GM12878 (cell line): ENCODE results near the gene ABCA10. TPM values are rescaled to one million over a fixed set of nuclear protein-coding genes. Genes with fewer than 3 reads are reported as not detected.

ENCODE experiments used
- ATAC-seq: fragments of 200-7000 bp; cut with Tn5 transposase; 3 replicates; pipeline ENCODE4 v1.9.1; 2020; ENCODE audit warnings: mild to moderate bottlenecking, moderate library complexity
- BruUV-seq: library from RNA; stranded (reverse); fragments of 400-500 nt; replicated peaks from 2 replicates; lab custom pipeline; 2021; lab: Mats Ljungman, UMichigan
- CTCF ChIA-PET: fragments of 300-600 bp; sonication (Branson Sonifier 250); formaldehyde crosslinking; extraction: SDS; loops from one replicate; lab custom pipeline; 2021; ENCODE audit warnings: inconsistent platforms; lab: Yijun Ruan, JAX
- POLR2A ChIA-PET: fragments of 350-600 bp; formaldehyde crosslinking; extraction: SDS; loops from one replicate; lab custom pipeline; 2021; ENCODE audit warnings: inconsistent platforms; lab: Charles Lee
- RAD21 ChIA-PET: fragments of 300-600 bp; sonication (Branson Sonifier 250); formaldehyde crosslinking; loops from one replicate; lab custom pipeline; 2023; ENCODE audit warnings: antibody characterized with exemption; ENCODE audit not compliant: unreplicated experiment; lab: Charles Lee
- SMC1A ChIA-PET: fragments of 300-600 bp; sonication (Branson Sonifier 250); formaldehyde crosslinking; loops from one replicate; lab custom pipeline; 2023; ENCODE audit not compliant: unreplicated experiment, uncharacterized antibody; lab: Charles Lee
- DNase-seq: peaks from one replicate; pipeline ENCODE4 v3.0.0-alpha.2; 2011; ENCODE audit warnings: low read depth, low spot score
- FAIRE-seq: peaks from 3 replicates; lab custom pipeline; 2011; peaks lifted over from hg19 to GRCh38; lab: Jason Lieb, UNC
- H2AFZ ChIP-seq: 2 replicates; pipeline ENCODE4 v1.6.0; 2011; ENCODE audit warnings: low read depth, low read length, control low read depth; ENCODE audit not compliant: control insufficient read depth
- H3K27ac ChIP-seq: 2 replicates; pipeline ENCODE4 v1.5.1; 2011; ENCODE audit warnings: control low read depth; ENCODE audit not compliant: control insufficient read depth, insufficient read depth
- H3K27me3 ChIP-seq, 2 experiments: replicated peaks in 1 of 2; 2 replicates each; pipeline versions ENCODE4 v1.6.0 to v1.6.1; 2011; ENCODE audit warnings: low read length in 1 of 2; ENCODE audit not compliant: control insufficient read depth in 2 of 2, insufficient read depth in 2 of 2
- H3K36me3 ChIP-seq, 2 experiments: 2 replicates each; pipeline ENCODE4 v1.5.1; 2011; ENCODE audit warnings: low read length in 1 of 2; ENCODE audit not compliant: control insufficient read depth in 2 of 2, insufficient read depth in 2 of 2
- H3K4me1 ChIP-seq: 2 replicates; pipeline ENCODE4 v1.6.1; 2011; ENCODE audit warnings: mild to moderate bottlenecking, low read length, moderate library complexity, mixed read lengths; ENCODE audit not compliant: control insufficient read depth, insufficient read depth
- H3K4me2 ChIP-seq: 2 replicates; pipeline ENCODE4 v1.6.0; 2011; ENCODE audit warnings: control low read depth; ENCODE audit not compliant: control insufficient read depth, insufficient read depth
- H3K4me3 ChIP-seq: fragments of 200-600 bp; sonication (generic); 2 replicates; pipeline ENCODE4 v1.5.1; 2016
- H3K79me2 ChIP-seq: 2 replicates; pipeline ENCODE4 v1.6.0; 2011; ENCODE audit warnings: low read length; ENCODE audit not compliant: control insufficient read depth, insufficient read depth
- H3K9ac ChIP-seq: 2 replicates; pipeline ENCODE4 v1.8.0; 2011; ENCODE audit warnings: low read length, control low read depth, mixed read lengths; ENCODE audit not compliant: control insufficient read depth, insufficient read depth
- H3K9me3 ChIP-seq: replicated peaks from 3 replicates; pipeline ENCODE4 v1.5.1; 2011; ENCODE audit warnings: mild to moderate bottlenecking, low read length; ENCODE audit not compliant: control insufficient read depth, insufficient read depth
- H4K20me1 ChIP-seq: 2 replicates; pipeline ENCODE4 v1.6.0; 2011; ENCODE audit not compliant: control insufficient read depth, insufficient read depth
- BCL3 ChIP-seq: IDR thresholded peaks from 2 replicates; pipeline ENCODE4 v1.6.1; 2011; ENCODE audit warnings: borderline replicate concordance, low read depth, mild to moderate bottlenecking, moderate library complexity, low read length; ENCODE audit not compliant: insufficient read depth, poor library complexity, severe bottlenecking
- CHD2 ChIP-seq: IDR thresholded peaks from 2 replicates; pipeline ENCODE4 v1.6.1; 2011; ENCODE audit warnings: low read depth, low read length, improper control_type of control experiment, borderline replicate concordance
- ESRRA ChIP-seq: IDR thresholded peaks from 2 replicates; pipeline ENCODE4 v1.6.1; 2012; ENCODE audit warnings: mild to moderate bottlenecking, low read length, improper control_type of control experiment
- POLR2AphosphoS5 ChIP-seq: IDR thresholded peaks from 2 replicates; pipeline ENCODE4 v1.6.1; 2011; ENCODE audit warnings: mild to moderate bottlenecking, low read length, inconsistent platforms
- RAD21 ChIP-seq: IDR thresholded peaks from 2 replicates; pipeline ENCODE4 v1.6.1; 2011; ENCODE audit warnings: mild to moderate bottlenecking, low read depth, low read length, moderate library complexity; ENCODE audit not compliant: insufficient read depth
- SIN3A ChIP-seq: IDR thresholded peaks from 2 replicates; pipeline ENCODE4 v1.6.1; 2012; ENCODE audit warnings: low read depth, low read length, improper control_type of control experiment
- YBX1 ChIP-seq: fragments of 450-650 bp; IDR thresholded peaks from 2 replicates; pipeline ENCODE4 v1.6.1; 2016; ENCODE audit warnings: antibody characterized with exemption
- ZNF207 ChIP-seq: fragments of 450-650 bp; IDR thresholded peaks from 2 replicates; pipeline ENCODE4 v1.6.1; 2014; ENCODE audit warnings: antibody characterized with exemption, mild to moderate bottlenecking, borderline replicate concordance
- ZNF24 ChIP-seq: fragments of 450-650 bp; IDR thresholded peaks from 2 replicates; pipeline ENCODE4 v1.6.1; 2017; ENCODE audit warnings: antibody characterized with exemption, mild to moderate bottlenecking
- WGBS: methylation state at CpG from one replicate; pipeline ENCODE4 v1.1.6; 2016; ENCODE audit warnings: low lambda C conversion rate; ENCODE audit not compliant: insufficient replicate concordance, insufficient coverage; ENCODE audit errors: missing lambda C conversion rate; 5-methylcytosine and 5-hydroxymethylcytosine counted together
- in situ Hi-C: fragments of 300-500 bp; cut with MboI; formaldehyde crosslinking; loops from 9 replicates; pipeline ENCODE4 v1.14.3; 2018; ENCODE audit warnings: mixed read lengths
- intact Hi-C: fragments of 100-400 bp; cut with micrococcal nuclease; formaldehyde crosslinking; loops from one replicate; pipeline ENCODE4 v1.14.2; 2022; ENCODE audit not compliant: unreplicated experiment
- polyA plus RNA-seq, 11 experiments: library from polyadenylated mRNA; depleted of rRNA in 4 of 11; unstranded in 6 of 11; stranded (reverse) in 5 of 11; fragments of >200 nt; fragmentation: Nextera tagmentation in 4 of 11; fragmentation: Illumina TruSeq in 1 of 11; extraction: Ambion mirVana in 4 of 11; extraction: Trizol in 1 of 11; gene quantifications; 1 replicate in 1 of 11; 2 replicates in 10 of 11; pipeline versions ENCODE4 v1.2.1 to v1.2.3, GENCODE V29; 2011 to 2016; ENCODE audit warnings: inconsistent platforms in 2 of 11, missing spikeins in 2 of 11, low read depth in 1 of 11
- total RNA-seq, 4 experiments: library from RNA; depleted of rRNA in 3 of 4; stranded (reverse); fragments of >200 nt in 3 of 4; fragmentation: Illumina TruSeq in 1 of 4; extraction: Trizol in 1 of 4; gene quantifications; 2 replicates each; pipeline versions ENCODE4 v1.2.1 to v1.2.3, GENCODE V29; 2013 to 2021
- TF ChIP-seq, protein P1 (sequence below): IDR thresholded peaks from 2 replicates; pipeline ENCODE4 v1.6.1; 2012; ENCODE audit warnings: low read depth, low read length, improper control_type of control experiment
- TF ChIP-seq, protein P2 (sequence below): IDR thresholded peaks from 2 replicates; pipeline ENCODE4 v1.6.1; 2012; ENCODE audit warnings: low read depth, low read length, improper control_type of control experiment
- TF ChIP-seq, protein P3 (sequence below): fragments of 150-350 bp; IDR thresholded peaks from 2 replicates; pipeline ENCODE4 v1.6.1; 2016; ENCODE audit warnings: low read depth, low read length

Gene ABCA10
- total and polyA plus RNA-seq, 10 of the 15 experiments (the other 5 are each of a cell fraction or from before 2014, with no cell fraction given): 0.33 to 3.0 (median 0.83) TPM

DNA sequence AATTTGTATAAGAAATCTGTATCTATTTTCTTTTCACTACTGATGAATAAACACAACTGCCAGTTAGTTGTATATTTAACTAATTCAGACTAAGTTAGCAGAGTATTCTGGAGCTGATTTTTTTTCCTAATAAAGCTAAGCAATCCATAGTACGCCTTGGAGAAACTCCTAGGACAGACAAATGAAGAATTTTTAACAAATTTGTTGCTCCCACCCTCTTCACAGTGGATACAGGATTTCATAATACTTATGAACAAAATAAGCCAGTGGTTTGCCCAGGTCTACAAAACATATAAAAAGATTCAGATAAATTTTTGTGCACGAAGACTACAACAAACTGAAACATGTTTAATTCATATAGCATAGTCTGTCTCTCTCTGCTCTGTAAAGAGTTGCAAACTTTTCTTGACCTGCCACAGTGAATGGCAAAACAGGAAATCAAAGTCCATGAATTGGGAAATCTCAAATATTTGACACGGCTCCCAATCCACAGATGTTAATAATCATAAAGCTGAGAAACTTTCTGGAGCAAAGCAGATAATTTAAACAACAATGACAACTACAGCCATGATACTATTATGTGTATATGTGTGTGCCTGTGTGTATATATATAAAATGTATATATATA is 86.3 kb downstream of the ABCA10 start (continued):
- TF ChIP-seq ZNF24 (no peak), SIN3A (no peak), ESRRA (no peak), BCL3 (no peak), POLR2AphosphoS5 (no peak), ZNF207 (no peak)
- TF ChIP-seq, all 136 proteins: peak for 0

- ATAC-seq (no peak), DNase-seq (no peak), FAIRE-seq (no peak)
- Histone ChIP-seq H3K27ac (no peak within 1 kb of the TSS), H2AFZ (no peak within 1 kb of the TSS), H3K9me3 (no peaks in the 10 kb centered on the region; the same call in 2 of the 3 replicates), H4K20me1 (no peaks in the 10 kb centered on the region), H3K27me3 (no peaks in the 10 kb centered on the region), H3K9ac (no peak within 1 kb of the TSS), H3K79me2 (no peaks in the 10 kb centered on the region), H3K4me1 (no peaks in the 10 kb centered on the region), H3K36me3 (no peaks in the 10 kb centered on the region), H3K4me2 (no peak within 1 kb of the TSS), H3K4me3 (no peak within 1 kb of the TSS)
- RAD21 ChIA-PET: no interaction called here
- in situ Hi-C loops: no loop called here
- POLR2A ChIA-PET: no interaction called here
- 80% methylated on average over 4 of the region's 4 CpGs for whole genome bisulfite sequencing
- CTCF ChIA-PET: interaction anchor here (0.8 to 1.6 kb wide), 2 partner anchors 9 to 12 kb away, joined by 3 to 4 read pairs; no protein-coding TSS in a partner anchor
- SMC1A ChIA-PET: interaction anchor here (1.2 to 3.1 kb wide), 6 partner anchors 8 to 61 kb away, joined by 3 to 18 read pairs (median 4); no protein-coding TSS in a partner anchor
- intact Hi-C loops: no loop called here
- BruUV-seq: no TSS peak
- TF ChIP-seq, protein P1, sequence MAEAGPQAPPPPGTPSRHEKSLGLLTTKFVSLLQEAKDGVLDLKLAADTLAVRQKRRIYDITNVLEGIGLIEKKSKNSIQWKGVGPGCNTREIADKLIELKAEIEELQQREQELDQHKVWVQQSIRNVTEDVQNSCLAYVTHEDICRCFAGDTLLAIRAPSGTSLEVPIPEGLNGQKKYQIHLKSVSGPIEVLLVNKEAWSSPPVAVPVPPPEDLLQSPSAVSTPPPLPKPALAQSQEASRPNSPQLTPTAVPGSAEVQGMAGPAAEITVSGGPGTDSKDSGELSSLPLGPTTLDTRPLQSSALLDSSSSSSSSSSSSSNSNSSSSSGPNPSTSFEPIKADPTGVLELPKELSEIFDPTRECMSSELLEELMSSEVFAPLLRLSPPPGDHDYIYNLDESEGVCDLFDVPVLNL: no peak
- TF ChIP-seq, protein P2, sequence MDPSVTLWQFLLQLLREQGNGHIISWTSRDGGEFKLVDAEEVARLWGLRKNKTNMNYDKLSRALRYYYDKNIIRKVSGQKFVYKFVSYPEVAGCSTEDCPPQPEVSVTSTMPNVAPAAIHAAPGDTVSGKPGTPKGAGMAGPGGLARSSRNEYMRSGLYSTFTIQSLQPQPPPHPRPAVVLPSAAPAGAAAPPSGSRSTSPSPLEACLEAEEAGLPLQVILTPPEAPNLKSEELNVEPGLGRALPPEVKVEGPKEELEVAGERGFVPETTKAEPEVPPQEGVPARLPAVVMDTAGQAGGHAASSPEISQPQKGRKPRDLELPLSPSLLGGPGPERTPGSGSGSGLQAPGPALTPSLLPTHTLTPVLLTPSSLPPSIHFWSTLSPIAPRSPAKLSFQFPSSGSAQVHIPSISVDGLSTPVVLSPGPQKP: no peak
- no peak for TF ChIP-seq YBX1
- no peak for TF ChIP-seq CHD2
- TF ChIP-seq RAD21: no peak
- TF ChIP-seq, protein P3, sequence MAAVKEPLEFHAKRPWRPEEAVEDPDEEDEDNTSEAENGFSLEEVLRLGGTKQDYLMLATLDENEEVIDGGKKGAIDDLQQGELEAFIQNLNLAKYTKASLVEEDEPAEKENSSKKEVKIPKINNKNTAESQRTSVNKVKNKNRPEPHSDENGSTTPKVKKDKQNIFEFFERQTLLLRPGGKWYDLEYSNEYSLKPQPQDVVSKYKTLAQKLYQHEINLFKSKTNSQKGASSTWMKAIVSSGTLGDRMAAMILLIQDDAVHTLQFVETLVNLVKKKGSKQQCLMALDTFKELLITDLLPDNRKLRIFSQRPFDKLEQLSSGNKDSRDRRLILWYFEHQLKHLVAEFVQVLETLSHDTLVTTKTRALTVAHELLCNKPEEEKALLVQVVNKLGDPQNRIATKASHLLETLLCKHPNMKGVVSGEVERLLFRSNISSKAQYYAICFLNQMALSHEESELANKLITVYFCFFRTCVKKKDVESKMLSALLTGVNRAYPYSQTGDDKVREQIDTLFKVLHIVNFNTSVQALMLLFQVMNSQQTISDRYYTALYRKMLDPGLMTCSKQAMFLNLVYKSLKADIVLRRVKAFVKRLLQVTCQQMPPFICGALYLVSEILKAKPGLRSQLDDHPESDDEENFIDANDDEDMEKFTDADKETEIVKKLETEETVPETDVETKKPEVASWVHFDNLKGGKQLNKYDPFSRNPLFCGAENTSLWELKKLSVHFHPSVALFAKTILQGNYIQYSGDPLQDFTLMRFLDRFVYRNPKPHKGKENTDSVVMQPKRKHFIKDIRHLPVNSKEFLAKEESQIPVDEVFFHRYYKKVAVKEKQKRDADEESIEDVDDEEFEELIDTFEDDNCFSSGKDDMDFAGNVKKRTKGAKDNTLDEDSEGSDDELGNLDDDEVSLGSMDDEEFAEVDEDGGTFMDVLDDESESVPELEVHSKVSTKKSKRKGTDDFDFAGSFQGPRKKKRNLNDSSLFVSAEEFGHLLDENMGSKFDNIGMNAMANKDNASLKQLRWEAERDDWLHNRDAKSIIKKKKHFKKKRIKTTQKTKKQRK: no peak
Observed at GRCh38 chr17:69141431-69142174, 87.0 kb downstream of the ABCA10 start, which contains the start of gene ABCA6. Gene ABCA6 (minus strand): TSS chr17:69141895. CDS start chr17:69140703, 1,192 bp downstream.
